Suppressor macrophage treated with lipopolysaccharide for 1 hour (primary cell): ENCODE measurements around the gene KDM4C.

Experiments used
- DNase-seq, 3 donors: peaks; one replicate each; pipeline ENCODE4 v3.0.0-alpha.2; 2020 to 2022

Gene KDM4C

DNA sequence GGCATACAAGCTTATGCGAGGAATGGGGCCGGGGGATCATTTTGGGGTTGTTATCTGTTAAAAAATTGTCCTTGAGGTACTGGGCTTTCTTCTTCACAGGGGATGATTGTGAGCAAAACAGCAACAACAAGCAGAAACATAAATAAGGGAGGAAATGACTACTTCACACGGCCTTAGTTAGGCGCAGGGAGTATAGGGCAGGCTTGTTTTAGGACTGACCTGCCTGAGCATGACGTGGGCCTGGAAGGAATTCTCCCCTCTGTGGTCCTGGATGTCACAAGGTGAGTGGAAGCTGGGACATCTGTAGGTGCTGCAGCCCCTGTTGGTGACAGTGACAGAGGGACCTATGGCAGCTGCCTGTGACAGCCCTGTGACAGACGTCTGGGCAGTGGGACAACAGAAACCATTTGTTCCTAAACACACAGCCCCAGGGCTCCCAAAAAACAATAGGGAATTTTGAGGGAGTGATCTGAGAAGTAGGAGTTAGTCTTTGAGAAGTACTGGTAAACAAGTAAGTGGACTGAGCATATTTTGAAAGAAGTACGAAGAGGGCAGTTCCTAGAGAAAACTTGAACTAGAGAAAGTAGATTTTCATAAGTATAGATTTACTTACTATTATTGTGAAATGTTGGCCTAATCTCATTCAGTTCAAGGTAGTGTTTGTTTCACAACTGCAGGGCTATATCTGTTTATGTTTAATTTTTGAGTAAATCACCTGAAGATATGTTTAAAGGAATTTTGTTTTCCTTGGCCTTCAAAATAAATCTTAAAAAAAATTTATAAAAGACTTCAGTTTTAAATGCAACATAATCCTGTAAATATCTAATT lies 113.1 kb downstream of the KDM4C start:
- no peak for DNase-seq

DNA sequence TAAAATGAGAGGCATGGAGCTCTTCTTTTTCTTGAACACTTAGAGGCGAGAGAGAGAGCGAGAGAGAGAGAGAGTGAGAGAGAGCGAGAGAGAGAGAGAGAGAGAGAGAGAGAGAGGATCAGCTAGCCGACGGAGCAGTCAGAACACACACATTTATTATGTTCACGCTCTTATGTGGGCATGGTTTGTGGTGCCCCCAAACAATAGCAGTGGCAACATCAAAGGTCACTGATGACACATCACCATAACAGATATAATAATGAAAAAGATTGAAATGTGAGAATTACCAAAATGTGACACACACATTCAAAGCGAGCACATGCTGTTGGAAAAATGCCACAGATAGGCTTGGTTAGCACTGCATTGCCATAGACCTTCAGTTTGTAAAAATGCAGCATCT lies 116.1 kb downstream of the KDM4C start:
- no peak for DNase-seq

DNA sequence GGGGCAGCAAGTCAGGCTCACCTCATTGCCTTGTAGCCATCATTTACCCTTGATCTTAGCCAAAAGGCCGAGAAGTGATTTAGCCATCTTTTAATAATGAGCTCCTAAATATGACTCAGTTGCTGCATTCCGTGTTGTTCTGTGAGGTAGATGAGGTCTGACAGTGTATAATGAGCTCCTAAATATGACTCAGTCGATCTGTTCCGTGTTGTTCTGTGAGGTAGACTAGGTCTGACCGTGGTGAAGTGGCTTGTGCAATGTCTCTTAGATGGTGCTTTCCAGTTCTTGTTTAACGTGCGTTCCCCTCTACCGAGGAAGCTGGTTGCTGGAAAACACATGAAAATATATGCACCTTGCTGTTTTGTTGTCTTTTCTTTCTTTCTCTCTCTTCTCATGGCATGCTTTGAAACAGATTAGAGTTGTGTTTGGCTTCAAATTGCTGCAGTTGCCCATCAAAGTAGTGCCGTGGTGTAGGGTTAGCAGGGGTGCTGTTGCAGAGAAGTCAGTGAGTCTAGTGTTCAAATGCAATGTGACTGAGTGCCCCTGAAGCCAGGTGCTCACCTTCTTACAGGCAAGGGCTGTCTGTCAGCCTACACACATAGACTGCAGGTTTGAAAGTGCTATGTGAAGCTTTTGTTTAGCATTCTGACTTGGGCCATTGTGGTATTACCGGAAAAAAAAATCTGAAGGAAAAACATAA lies 118.6 kb downstream of the KDM4C start:
- DNase-seq = no peak

DNA sequence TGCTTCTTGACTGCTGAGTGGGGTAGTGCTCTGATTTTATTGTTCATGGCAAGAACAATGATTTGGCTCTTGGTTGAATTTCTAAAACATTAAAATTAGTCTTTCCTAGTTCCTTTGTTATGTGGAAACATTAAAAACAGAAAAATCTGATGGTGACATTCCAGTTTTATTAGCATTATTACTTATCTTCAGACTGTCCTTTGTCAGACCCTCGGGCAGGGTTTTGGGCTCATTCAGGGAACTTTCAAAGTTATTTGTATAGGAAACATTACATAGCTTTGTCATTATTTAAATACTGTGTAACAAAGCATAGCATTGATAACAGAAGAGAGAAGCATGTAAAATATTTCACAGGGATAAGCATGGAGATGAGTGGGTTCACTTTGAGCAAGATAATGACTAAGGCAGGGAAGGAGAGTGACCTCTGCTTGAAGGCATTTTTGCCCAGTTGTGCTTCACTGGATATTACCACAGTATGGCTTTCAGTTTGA lies 119.9 kb downstream of the KDM4C start:
- peak in 1 of 3 donors; percentile 11 for DNase-seq

DNA sequence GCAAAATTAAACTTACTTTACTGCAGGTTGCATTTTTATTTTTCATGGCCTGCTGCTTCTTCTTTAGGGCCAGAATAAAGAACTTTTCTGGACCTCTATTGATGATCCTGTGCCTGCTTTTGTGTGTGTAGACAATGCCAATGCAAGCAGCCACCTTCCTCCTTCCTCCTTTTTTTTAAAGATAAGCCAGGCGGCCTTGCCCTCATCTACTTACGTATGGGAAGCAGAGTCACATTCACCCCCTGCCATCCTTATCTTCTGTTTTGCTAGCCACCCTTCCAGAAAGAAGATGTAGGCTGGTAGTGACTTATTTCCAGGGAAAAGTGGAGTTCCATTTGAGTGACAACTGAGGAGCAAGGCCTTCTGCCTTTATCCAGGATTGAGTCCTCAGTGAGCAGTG lies 122.9 kb downstream of the KDM4C start:
- DNase-seq = no peak

DNA sequence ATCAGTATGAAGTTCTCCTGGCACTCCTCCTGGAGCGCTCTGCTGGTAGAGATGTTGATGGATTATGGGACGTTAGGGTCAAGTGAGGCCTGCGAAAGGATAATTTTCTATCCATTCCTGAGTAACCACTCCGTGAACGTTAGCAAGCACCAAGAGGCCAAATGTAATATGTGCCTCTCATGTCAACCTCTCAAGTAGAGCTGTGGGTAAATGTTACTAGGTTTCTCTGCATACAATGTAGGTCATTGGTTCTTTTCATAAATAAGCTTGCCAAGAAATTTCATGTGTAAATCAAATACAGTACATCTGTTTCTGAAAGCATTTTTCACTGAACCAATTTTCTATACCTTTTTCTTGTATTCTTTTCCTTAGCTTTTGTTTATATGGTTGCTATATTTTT lies 126.3 kb downstream of the KDM4C start:
- DNase-seq = no peak

DNA sequence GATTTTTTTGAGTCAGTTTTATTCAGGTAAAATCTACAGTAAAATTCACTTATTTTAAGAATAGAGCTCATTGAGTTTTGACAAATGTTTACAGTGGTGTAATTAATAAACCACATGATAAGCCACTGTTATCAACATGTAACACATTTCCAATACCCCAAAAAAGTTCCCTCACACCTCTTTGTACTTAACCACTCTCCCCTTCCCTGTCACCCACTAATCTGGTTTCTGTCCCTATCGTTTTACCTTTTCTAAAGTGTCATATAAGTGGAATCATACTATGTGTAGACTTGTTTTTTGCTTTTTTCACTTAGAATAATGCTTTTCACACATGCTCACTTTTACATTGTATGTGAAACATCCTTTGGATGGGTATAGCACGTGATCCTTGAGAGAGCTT lies 127.2 kb downstream of the KDM4C start:
- no peak for DNase-seq

DNA sequence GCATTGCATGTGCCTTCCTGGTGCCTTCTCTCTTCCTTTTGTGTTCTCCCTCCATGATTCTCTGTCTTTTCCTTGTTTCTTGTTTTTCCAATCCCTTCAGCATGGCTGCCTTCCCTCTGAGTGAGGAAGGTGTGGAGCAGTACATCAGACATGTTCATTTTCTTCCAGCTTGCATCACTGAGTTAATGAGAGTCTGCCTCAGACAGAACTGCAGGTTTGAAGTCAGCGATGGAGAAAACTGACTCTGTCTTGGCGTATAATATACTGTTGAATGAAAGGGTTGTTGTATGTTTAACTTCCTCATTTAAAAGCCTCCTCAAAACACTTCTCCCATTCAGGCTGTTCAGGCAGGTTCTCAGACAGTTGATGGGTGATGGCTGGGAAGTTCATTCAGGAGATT lies 129.3 kb downstream of the KDM4C start:
- no peak for DNase-seq

DNA sequence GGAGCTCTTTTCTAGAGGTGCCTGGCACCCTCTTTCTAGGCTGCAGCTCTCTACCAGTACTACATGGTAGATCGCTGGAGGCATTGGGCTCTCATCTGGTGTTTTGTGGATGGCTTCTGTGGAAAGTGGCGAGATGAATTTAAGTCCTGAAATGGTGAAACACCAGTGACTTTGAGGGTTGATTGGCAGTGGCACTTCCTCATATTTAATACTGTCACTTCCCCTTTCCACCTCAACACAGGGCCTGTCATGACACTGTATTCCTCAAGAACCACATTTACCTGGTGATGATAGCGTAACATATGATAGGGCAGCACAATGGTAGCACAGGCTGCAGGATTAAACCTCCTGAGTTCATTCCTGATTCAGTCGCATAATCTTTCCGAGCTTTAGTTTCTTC lies 132.1 kb downstream of the KDM4C start:
- peak; percentile 13 to 37 (median 27) for DNase-seq

DNA sequence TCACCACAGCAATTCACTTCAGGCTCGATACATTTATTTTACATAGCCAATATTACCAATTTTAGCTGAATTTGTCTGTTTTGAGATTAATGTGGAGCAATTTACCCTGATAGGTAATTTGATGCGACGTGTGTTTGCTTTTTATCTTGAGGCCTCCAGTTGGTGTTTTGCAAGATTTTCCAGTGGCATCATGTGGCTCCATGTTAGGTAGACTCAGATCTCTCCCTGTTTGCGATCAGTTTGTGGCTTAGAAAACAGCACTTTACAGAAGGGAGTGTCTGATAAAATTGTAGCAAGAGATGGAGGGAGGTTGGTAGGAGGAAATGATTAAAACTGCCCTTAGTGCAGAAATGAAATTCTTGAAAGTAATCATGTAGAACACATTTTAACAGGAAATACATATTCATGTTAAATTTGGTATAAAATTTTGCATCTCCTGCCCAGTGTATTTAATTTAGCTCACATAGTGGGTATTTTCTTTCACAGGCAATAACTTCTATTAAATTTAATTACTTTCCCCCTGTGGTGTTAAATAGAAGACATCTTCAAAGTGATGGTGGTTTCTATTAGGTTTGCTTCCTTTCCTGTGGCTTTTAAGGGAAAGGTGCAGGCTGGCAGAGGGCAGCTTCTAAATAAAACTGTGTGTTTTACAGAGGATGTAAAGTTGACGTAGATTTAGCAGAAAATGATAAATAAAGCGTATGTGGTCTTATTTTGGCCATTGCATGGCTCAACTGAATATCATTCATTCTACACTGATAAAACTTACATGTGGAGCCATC lies 135.8 kb downstream of the KDM4C start:
- no peak for DNase-seq

DNA sequence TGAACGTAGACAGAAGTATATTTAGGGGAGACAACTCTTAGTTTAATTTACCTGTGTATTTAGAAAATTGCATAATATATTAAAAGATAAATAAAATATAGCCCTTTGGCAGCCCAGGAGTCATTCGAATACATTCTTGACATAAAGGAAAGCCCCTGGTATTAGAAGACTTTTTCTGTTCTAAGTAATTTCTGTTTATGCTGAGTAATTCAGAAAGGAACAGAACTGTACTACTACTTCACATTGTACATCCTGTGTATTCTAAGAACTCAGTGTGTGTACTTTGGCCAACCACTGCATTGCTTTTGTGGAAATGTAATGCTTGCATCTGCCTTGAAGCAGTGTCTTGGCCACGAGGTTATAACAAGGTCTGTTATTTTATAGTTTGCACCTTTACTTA lies 136.4 kb downstream of the KDM4C start:
- no peak for DNase-seq

DNA sequence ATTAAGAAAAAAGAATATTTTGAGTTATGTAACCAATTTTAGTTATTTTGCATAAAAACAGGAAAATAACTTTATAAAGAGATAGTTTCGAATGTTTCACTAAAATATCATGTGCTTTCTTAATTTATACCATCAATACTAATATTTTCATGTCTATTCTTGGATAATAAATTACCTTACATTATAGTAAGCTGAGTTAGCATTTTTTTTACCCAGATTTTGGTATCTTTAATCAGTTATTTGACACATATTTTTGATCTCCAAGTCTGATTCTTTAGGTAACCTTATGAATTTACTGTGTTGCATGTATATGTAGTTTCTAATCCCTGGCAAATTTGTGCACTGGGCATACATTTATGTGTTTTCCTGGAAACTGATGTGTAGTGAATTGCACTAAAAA lies 138.0 kb downstream of the KDM4C start:
- no peak for DNase-seq

DNA sequence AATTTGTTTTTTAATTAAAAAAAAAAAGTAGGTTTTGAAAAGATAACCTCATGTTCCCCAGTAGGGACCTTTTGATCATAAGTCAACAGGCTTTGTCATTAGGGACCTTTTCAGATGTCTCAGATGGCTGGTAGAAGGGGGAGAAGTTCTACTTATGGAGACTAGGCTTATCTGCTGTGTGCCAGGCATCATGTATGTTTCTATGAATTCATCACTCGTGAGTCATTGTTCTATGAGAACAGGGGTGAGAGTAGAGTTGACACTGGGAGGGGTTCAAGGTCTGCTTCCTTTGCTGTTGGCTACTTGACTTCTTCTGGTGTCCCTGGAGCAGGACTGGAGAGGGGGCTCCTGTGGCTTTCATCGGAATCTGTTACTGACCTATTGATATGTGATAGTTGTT lies 138.8 kb downstream of the KDM4C start:
- no peak for DNase-seq

DNA sequence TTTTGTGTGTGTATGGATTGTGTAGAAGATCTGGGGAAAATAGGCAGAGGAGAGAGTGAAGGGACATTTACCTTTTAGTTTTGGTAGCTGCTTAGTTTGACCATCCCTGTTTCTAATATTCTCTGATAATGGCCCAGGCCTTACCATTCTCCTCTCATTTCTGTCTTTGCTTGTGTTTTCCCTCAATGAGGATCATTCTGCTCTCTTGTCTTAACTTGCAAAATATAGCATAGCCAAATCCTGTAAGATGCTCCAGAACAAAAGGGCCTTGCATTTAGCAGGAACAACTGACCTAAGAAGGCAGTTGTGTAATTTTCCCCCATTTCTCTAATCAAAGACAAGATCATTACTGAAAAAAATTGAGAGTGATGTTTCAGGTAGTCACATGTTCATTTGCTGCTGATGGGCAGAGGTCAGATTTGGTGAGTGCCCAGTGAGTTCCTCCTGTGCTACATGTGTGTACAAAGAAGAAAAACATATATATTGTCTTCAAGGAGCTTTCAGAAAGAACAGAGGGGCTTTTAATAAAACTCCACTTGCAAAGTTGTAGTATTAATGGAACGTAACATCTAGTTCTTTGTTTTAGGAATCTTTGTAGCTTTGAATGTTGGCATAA lies 139.5 kb downstream of the KDM4C start:
- no peak for DNase-seq

DNA sequence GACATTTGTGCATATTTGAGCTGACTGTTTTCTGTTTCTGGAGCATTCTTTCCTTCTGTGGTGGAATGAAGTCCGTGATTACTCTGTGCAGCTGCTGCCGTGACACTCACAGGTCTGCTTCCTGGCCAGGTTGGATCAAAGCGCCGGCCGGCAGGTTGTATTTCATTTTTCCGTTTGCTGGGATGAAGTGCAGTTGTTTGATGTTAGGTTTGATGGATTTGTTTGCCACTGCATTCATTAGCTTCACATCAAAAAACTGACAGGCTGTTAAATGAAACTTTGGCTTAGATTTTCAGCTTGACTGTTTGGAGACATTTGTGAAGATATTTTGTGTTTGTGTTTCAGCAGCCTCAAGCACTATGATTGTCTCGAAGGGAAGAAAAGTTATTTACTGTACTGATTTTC lies 140.1 kb downstream of the KDM4C start:
- no peak for DNase-seq

DNA sequence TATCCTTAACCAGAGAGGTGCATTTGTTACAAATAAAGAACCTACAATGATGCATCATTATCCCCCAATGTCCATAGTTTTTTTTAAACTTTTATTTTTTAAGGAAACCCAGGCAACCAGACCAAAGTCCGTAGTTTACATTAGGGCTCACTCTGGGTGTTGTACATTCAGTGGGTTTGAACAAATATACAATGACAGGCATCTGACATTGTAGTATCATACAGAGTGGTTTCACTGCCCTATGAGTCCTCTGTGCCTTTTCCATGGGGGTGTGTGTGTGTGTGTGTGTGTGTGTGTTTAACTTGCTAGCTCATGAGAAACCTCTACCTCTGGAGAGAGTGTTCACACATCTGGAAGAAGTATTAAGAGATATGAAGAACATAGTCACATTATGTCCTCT lies 141.5 kb downstream of the KDM4C start:
- no peak for DNase-seq

DNA sequence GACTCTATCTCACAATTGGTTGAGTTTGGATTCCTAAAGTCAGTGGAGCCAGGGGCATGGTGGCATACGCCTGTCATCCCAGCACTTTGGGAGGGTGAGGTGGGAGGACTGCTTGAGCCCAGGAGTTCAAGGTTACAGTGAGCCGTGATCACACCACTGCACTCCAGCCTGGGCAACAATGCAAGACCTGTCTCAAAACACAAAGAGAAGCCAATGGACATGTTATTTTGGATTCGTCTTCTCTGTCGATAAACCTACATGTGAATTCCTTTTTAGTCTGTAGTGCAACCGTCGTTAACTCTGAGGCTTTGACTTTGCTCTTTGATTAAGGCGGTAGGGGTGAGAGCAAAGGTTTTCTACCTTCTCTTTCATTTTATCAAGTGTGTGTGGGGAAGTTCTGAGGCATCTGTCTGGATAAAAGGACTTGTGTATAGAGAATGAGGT lies 142.7 kb downstream of the KDM4C start:
- no peak for DNase-seq

DNA sequence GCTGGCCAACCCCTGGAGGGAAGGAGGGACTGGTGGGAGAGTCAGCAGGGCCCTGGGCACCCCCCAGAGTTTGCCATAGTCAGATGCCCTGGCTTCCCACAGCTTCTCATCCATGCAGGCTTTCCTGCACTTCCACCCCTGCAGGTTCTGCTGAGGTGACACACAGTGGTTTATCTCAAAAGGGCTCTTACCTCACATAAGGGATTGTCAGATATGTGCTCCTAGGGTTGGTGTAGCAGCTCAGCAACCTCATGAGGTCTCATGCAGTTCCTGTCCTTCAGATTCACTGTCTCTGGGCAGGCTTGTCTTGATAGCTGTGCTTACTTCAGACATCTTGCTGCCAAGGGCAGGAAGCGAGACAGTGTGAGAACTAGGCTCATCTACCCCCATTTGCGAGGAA lies 143.4 kb downstream of the KDM4C start:
- no peak for DNase-seq

DNA sequence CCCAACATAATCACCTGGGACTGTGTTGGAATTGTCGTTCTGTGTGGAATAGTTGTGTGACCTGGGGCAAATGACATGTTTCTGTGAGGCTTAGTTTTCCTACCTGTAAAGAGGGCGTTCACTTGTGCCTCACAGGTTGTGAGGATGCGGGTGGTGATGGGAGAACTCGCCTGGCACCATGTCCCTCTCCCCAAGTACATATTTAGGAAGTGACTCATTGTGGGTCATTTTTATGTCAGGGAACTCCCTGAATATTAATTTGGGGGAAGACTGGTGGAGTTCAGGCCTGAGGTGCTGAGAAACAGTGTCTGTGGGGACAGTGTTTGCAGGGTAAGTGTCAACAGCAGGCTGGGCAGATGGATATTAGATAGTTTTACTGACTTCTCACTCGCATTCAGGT lies 144.7 kb downstream of the KDM4C start:
- DNase-seq = peak; percentile 27 to 43 (median 41)

DNA sequence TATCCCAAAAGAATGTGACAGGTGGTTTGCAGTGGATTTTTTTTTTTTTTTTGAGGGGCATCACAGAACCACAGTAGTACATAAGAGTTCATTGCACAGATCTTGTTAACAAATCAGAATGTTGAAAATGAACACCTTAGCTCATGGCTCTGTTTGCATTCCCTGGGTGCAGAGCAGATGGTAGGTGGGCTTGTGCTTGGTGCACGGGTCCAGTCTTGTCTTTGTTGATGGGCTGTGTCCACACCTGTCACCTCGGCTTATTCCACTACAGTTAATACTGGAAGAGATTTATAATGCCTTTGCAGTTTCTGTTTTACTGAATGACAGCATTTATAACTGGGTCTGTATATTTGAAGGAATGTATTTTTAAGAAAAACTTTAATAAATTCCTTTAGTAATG lies 146.6 kb downstream of the KDM4C start:
- DNase-seq = no peak

DNA sequence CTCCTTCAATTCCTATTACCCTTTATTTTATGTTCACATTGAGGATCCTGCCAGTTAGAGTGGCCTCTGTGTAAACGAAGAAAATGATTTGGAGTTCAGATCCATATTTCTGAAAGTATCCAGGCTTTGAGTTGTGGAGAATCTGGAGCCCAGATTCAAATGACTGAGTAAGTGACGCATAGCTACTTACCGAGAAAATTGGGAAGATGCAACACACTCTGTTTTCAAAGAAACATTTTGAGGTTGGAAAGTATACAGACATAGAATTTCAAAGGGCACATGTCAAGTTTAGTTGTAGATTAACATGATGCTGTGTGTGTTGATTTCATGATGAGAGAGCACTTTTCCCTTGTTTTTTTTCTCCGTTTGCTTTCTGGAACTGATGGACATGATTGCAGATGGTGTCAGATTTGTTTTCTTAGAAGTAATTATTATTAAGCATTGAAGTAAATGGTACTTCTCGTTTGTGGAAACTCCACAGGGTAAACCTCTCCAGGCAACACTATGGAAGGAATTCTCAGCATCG lies 148.1 kb downstream of the KDM4C start:
- no peak for DNase-seq

DNA sequence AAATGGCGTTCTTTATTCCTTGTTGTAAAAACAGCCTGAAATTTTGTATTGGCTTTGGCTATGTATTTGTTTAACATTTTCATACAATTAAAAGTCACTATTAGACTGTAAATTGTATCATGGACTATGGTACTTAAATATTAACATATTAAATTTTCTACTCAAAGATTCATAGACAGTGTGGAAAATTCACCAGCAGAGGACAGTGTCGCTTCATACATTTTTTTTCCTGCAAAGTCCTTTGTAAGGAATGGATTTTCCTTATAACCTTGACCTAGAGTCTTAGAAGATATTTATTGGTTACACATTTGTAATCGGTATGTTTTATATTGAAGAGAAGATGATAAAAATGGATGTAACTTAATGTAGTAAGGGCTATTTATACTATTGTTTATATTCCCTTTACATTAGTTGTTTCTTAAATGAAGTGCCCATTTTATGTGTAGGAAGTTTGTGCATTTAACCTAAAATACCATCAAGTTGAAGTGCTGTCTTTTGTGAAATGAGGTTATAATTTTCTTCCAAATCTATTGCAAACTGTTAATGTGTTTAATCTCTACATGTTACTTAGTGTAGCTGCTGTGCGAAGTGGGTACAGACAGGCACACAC lies 150.1 kb downstream of the KDM4C start:
- peak; percentile 16 to 38 (median 23) for DNase-seq
